Activated CD8-positive, alpha-beta memory T cell treated with anti-CD3 and anti-CD28 coated beads for 4 hours (primary cell): ENCODE results near the gene FEM1A.

Experiments used
- DNase-seq, 2 donors: peaks; one replicate each; pipeline ENCODE4 v3.0.0-alpha.2; 2020; ENCODE audit warnings: low read depth in 2 of 2

FEM1A gene

GRCh38 chr19:4847190-4847973 is 55.8 kb downstream of the FEM1A start:
- no peak for DNase-seq

- no peak for DNase-seq
Measured at GRCh38 chr19:4849019-4849418, 57.5 kb downstream of the FEM1A start.
